Activated CD4-positive, alpha-beta memory T cell treated with anti-CD3 and anti-CD28 coated beads, Interleukin-2, amount 10 ng/mL, durations not matched to agents 7 days and 5 days (primary cell): ENCODE measurements around the gene SYT7. TPM values are rescaled to one million over a fixed set of nuclear protein-coding genes. Genes with fewer than 3 reads are reported as not detected.
"Not testable (repeated sequence)": the region's sequence is repeated elsewhere in the genome, so short reads cannot be mapped to it uniquely, and the experiment has no call there.

Experiments
- CTCF ChIA-PET: fragments of 350-600 bp; sonication (Branson Sonifier 250); formaldehyde crosslinking; loops from one replicate; lab custom pipeline; 2021; ENCODE audit warnings: antibody characterized with exemption, inconsistent platforms; lab: Charles Lee
- POLR2A ChIA-PET: fragments of 350-600 bp; sonication (Branson Sonifier 250); formaldehyde crosslinking; loops from one replicate; lab custom pipeline; 2021; ENCODE audit warnings: antibody characterized with exemption; lab: Charles Lee
- DNase-seq: peaks from one replicate; pipeline ENCODE4 v3.0.0-alpha.2; 2020
- H3K27ac Mint-ChIP-seq: one replicate; pipeline ENCODE4 v1.8.0; 2021; ENCODE audit warnings: mild to moderate bottlenecking, mixed read lengths
- H3K27me3 Mint-ChIP-seq: one replicate; pipeline ENCODE4 v1.8.0; 2021; ENCODE audit warnings: mixed read lengths
- H3K36me3 Mint-ChIP-seq: one replicate; pipeline ENCODE4 v1.8.0; 2021; ENCODE audit warnings: low read depth, mixed read lengths
- H3K4me1 Mint-ChIP-seq: one replicate; pipeline ENCODE4 v1.8.0; 2021; ENCODE audit warnings: mixed read lengths
- H3K4me3 Mint-ChIP-seq: one replicate; pipeline ENCODE4 v1.8.0; 2021; ENCODE audit warnings: mild to moderate bottlenecking, mixed read lengths
- H3K9me3 Mint-ChIP-seq: one replicate; pipeline ENCODE4 v1.8.0; 2021; ENCODE audit warnings: mixed read lengths
- total RNA-seq, 2 experiments: library from RNA; stranded (reverse); gene quantifications; one replicate each; pipeline ENCODE4 v1.2.3, GENCODE V29; 2021

The SYT7 gene
- total RNA-seq, 2 experiments from 2014 or later = not detected

DNA sequence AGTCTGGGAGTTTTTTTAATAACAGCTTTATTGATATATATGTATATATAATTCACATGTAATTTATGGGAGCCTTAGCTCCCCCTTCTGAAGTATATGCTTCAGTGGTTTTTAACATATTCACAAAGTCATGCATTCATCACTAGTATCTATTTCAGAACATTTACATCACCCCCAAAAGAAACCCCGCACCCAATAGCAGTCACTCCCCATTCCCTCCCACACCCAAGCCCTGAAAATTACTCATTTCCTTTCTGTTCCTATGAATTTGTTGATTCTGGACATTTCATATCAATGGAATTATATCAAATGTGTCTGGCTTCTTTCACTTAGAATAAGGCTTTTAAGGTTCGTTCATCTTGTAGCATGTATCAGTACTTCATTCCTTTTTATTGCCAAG is 35.6 kb upstream of the SYT7 start:
- POLR2A ChIA-PET = no interaction called here
- H3K4me3 Mint-ChIP-seq = no peak overlapping the region
- no peaks in the 10 kb centered on the region for H3K9me3 Mint-ChIP-seq
- no peaks in the 10 kb centered on the region for H3K36me3 Mint-ChIP-seq
- no peak for DNase-seq
- no peaks in the 10 kb centered on the region for H3K4me1 Mint-ChIP-seq
- CTCF ChIA-PET = no interaction called here
- H3K27me3 Mint-ChIP-seq = peaks cover 13% of the 10 kb centered on the region
- no peak overlapping the region for H3K27ac Mint-ChIP-seq

GRCh38 chr11:61614782-61615181 is 33.9 kb upstream of the SYT7 start:
- CTCF ChIA-PET, H3K36me3 Mint-ChIP-seq, DNase-seq, H3K27ac Mint-ChIP-seq, H3K9me3 Mint-ChIP-seq, POLR2A ChIA-PET, H3K4me1 Mint-ChIP-seq, H3K4me3 Mint-ChIP-seq: not testable (repeated sequence)
- peaks cover 11% of the 10 kb centered on the region for H3K27me3 Mint-ChIP-seq

GRCh38 chr11:61613870-61614269 is 33.0 kb upstream of the SYT7 start:
- CTCF ChIA-PET = no interaction called here
- no peak overlapping the region for H3K4me3 Mint-ChIP-seq
- peaks cover 9% of the 10 kb centered on the region for H3K27me3 Mint-ChIP-seq
- H3K4me1 Mint-ChIP-seq = no peaks in the 10 kb centered on the region
- no peak for DNase-seq
- no peaks in the 10 kb centered on the region for H3K9me3 Mint-ChIP-seq
- no peak overlapping the region for H3K27ac Mint-ChIP-seq
- POLR2A ChIA-PET = interaction anchor here (1.1 kb wide), 1 partner anchor 178 kb away, joined by 3 read pairs; the partner anchor contains the start of genes FEN1 and TMEM258
- H3K36me3 Mint-ChIP-seq = no peaks in the 10 kb centered on the region

DNA sequence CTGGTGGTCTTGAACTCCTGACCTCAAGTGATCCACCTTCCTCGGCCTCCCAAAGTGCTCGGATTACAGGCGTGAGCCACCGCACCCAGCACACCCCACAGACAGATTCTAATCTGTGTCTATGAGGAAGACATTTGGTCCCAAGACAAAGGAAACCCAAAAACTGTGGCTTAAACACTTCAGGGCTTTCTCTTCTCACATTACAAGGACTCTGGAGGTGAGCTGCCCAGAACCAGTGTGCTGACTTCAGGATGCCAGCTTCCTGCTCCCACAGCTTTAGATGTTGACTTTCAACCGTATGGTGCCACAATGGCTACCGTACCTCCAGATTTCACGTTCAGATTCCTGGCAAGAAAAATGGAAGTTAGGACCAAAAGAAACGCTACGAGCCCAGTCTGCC is 32.2 kb upstream of the SYT7 start:
- H3K4me3 Mint-ChIP-seq = no peak overlapping the region
- no peaks in the 10 kb centered on the region for H3K36me3 Mint-ChIP-seq
- H3K27me3 Mint-ChIP-seq = peaks cover 9% of the 10 kb centered on the region
- no peaks in the 10 kb centered on the region for H3K4me1 Mint-ChIP-seq
- H3K9me3 Mint-ChIP-seq = no peaks in the 10 kb centered on the region
- POLR2A ChIA-PET = interaction anchor here (1.1 kb wide), 1 partner anchor 179 kb away, joined by 3 read pairs; the partner anchor contains the start of genes FEN1 and TMEM258
- no peak overlapping the region for H3K27ac Mint-ChIP-seq
- no peak for DNase-seq
- CTCF ChIA-PET = no interaction called here

GRCh38 chr11:61611309-61611708 is 30.4 kb upstream of the SYT7 start:
- no peak for DNase-seq
- peaks cover 2% of the 10 kb centered on the region for H3K27me3 Mint-ChIP-seq
- POLR2A ChIA-PET = no interaction called here
- no peaks in the 10 kb centered on the region for H3K36me3 Mint-ChIP-seq
- no peak overlapping the region for H3K27ac Mint-ChIP-seq
- no peaks in the 10 kb centered on the region for H3K4me1 Mint-ChIP-seq
- no peak overlapping the region for H3K4me3 Mint-ChIP-seq
- CTCF ChIA-PET = no interaction called here
- H3K9me3 Mint-ChIP-seq = no peaks in the 10 kb centered on the region

DNA sequence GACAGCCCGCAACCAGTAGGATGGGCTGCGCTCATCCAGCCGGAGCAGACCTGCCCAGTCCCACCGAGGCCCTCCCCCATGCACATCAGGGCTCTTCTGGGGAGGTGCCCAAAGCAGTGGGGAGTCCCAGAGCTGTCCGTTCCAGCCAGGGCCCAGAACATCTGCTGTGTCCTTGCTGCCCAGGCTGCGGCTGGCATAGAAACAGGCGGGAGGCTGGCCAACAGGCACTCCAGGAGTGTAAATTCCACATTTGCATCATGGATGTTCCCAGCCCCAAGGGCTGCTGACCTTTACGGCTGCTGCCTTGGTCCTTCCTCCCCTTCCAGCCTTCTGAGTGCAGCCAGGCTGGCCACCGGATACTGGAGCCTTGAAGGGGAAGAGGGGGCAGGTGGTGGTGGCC is 30.0 kb upstream of the SYT7 start:
- Mint-ChIP-seq H3K36me3 (no peaks in the 10 kb centered on the region), H3K27me3 (peaks cover 2% of the 10 kb centered on the region), H3K4me1 (no peaks in the 10 kb centered on the region), H3K4me3 (no peak overlapping the region), H3K9me3 (no peaks in the 10 kb centered on the region), H3K27ac (no peak overlapping the region)
- ChIA-PET POLR2A (no interaction called here), CTCF (interaction anchor here (0.6 kb wide), 1 partner anchor 27 kb away, joined by 3 read pairs; no protein-coding TSS in a partner anchor)
- no peak for DNase-seq

DNA sequence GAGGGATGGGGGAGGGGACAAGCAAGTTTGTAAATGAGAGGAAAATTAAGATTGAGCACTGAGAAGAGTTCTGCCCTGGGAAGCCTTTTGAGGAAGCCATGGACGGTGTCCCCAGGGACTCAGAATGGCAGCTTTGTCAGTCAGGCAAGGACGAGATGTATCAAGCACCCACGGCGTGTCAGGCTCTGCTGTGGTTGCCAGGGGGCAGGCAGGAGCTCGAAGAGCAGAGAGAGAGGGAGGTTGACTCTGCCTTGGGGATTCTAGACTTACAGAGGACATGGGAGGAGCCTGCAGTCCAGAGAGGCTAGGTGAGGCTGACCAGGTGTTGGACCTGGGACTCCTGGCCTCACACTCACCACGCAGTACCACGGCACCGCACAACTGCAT is 29.1 kb upstream of the SYT7 start:
- H3K27ac Mint-ChIP-seq = no peak overlapping the region
- ChIA-PET POLR2A (no interaction called here), CTCF (no interaction called here)
- no peak for DNase-seq
- peaks cover 4% of the 10 kb centered on the region for H3K27me3 Mint-ChIP-seq
- no peaks in the 10 kb centered on the region for H3K4me1 Mint-ChIP-seq
- H3K4me3 Mint-ChIP-seq = no peak overlapping the region
- no peaks in the 10 kb centered on the region for H3K36me3 Mint-ChIP-seq
- H3K9me3 Mint-ChIP-seq = no peaks in the 10 kb centered on the region

DNA sequence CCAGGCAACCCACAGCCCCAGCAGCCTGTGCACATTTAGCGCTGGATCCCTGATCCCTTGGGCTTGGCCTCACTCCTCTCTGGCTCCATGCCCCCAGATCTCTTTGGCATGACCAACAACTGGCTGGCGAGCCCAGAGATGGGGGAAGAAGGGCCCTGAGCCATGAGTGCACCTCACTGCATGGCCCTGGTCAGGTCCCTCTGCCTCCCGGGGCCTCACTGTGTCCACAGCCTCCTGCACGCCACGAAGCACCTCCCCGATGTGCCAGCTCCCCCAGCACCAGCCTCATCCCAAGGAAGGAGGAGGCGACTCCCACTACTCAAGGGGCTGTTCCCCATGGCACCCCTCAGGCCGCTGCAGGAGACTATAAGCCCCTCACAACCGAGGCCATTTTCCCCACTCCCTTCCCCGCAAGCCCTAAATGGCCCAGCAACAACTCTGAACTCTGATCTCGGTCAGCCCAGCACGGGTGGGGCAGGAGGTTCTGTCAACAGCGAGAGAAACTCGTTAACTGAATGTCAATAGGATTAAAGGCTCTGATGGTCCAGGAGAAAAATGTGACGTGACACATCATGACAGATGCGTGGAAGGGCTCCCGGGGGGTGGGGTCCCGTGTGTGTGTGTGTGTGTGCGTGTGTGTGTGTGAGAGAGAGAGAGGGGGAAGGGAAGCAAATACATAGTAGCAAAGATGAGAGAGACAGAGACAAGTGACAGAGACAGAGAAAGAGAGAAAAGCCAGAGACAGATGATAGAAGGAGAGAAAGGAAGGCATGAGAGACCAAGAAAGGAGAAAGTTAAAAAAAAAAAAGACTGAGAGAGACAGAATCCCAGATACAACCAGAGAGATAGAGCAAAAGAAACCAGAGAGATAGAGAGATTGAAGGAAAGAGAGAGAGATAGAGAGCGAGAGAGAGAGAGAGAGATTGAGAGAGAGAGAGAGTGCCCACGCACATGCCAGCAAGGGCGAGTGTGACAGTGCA is 28.4 kb upstream of the SYT7 start:
- Mint-ChIP-seq H3K4me3 (no peak overlapping the region), H3K27ac (no peak overlapping the region), H3K4me1 (no peaks in the 10 kb centered on the region), H3K9me3 (no peaks in the 10 kb centered on the region), H3K36me3 (no peaks in the 10 kb centered on the region), H3K27me3 (peaks cover 4% of the 10 kb centered on the region)
- POLR2A ChIA-PET = no interaction called here
- CTCF ChIA-PET = no interaction called here
- DNase-seq = no peak

GRCh38 chr11:61607920-61608599 is 27.2 kb upstream of the SYT7 start:
- H3K9me3 Mint-ChIP-seq = no peaks in the 10 kb centered on the region
- H3K4me1 Mint-ChIP-seq = no peaks in the 10 kb centered on the region
- peaks cover 4% of the 10 kb centered on the region for H3K27me3 Mint-ChIP-seq
- H3K4me3 Mint-ChIP-seq = no peak overlapping the region
- POLR2A ChIA-PET = no interaction called here
- H3K36me3 Mint-ChIP-seq = no peaks in the 10 kb centered on the region
- DNase-seq = no peak
- CTCF ChIA-PET = no interaction called here
- no peak overlapping the region for H3K27ac Mint-ChIP-seq

DNA sequence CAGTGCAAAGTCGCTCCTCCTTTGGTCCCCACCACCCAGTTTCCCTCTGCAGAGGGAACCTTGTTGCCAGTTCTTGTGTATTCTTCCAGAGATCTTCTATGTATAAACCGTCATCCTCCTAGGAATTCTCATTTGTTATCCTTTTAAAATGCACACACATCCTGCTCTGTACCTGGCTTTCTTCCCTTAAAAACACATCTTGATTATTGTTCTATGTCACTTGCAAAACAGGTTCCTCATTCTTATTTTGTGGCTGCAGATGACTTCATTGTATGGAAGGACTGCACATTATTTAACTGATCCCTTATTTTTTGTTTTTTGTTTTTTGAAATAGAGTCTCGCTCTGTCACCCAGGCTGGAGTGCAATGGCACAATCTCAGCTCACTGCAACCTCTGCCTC is 26.6 kb upstream of the SYT7 start:
- CTCF ChIA-PET = no interaction called here
- H3K27me3 Mint-ChIP-seq = peaks cover 4% of the 10 kb centered on the region
- no peaks in the 10 kb centered on the region for H3K4me1 Mint-ChIP-seq
- H3K9me3 Mint-ChIP-seq = no peaks in the 10 kb centered on the region
- POLR2A ChIA-PET = no interaction called here
- H3K36me3 Mint-ChIP-seq = no peaks in the 10 kb centered on the region
- H3K4me3 Mint-ChIP-seq = no peak overlapping the region
- DNase-seq = no peak
- no peak overlapping the region for H3K27ac Mint-ChIP-seq

DNA sequence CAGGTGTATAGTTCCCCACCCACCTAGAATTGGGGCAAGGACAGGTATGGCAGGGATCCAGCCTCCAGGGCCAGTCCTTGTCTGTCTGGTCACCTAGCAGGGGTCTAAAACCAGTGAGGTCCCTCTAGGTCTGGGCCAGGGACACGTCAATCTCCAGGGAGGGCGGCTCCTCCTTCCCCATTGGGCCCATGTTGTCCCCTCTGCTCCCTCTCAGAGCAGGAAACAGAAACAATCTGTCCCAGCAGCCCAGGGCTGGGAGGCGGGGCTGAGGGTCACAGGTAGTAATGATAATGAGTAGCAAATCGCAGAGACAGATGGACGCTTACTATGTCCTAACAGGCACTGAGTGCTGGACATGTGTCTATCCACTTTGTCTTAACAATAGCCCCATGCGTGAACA is 22.8 kb upstream of the SYT7 start:
- H3K27me3 Mint-ChIP-seq = peaks cover 14% of the 10 kb centered on the region
- ChIA-PET POLR2A (no interaction called here), CTCF (no interaction called here)
- H3K4me3 Mint-ChIP-seq = no peak overlapping the region
- H3K27ac Mint-ChIP-seq = no peak overlapping the region
- no peaks in the 10 kb centered on the region for H3K9me3 Mint-ChIP-seq
- no peaks in the 10 kb centered on the region for H3K36me3 Mint-ChIP-seq
- DNase-seq = no peak
- H3K4me1 Mint-ChIP-seq = no peaks in the 10 kb centered on the region

- no peak overlapping the region for H3K27ac Mint-ChIP-seq
- no peaks in the 10 kb centered on the region for H3K4me1 Mint-ChIP-seq
- peaks cover 16% of the 10 kb centered on the region for H3K27me3 Mint-ChIP-seq
- POLR2A ChIA-PET = no interaction called here
- CTCF ChIA-PET = no interaction called here
- H3K9me3 Mint-ChIP-seq = no peaks in the 10 kb centered on the region
- H3K36me3 Mint-ChIP-seq = no peaks in the 10 kb centered on the region
- no peak for DNase-seq
- H3K4me3 Mint-ChIP-seq = no peak overlapping the region
These were observed 22.1 kb upstream of the SYT7 start for GRCh38 chr11:61602775-61603569.

GRCh38 chr11:61601512-61601911 is 20.6 kb upstream of the SYT7 start:
- no peak for DNase-seq
- no peaks in the 10 kb centered on the region for H3K4me1 Mint-ChIP-seq
- no peaks in the 10 kb centered on the region for H3K36me3 Mint-ChIP-seq
- H3K9me3 Mint-ChIP-seq = no peaks in the 10 kb centered on the region
- no peak overlapping the region for H3K27ac Mint-ChIP-seq
- CTCF ChIA-PET = no interaction called here
- POLR2A ChIA-PET = no interaction called here
- H3K4me3 Mint-ChIP-seq = no peak overlapping the region
- H3K27me3 Mint-ChIP-seq = peaks cover 16% of the 10 kb centered on the region
